Caco-2 (cell line): ENCODE results near the gene TMEM141. TPM values are rescaled to one million over a fixed set of nuclear protein-coding genes. Genes with fewer than 3 reads are reported as not detected.

Experiments used
- BruUV-seq: library from RNA; stranded (reverse); fragments of 400-500 nt; replicated peaks from 2 replicates; lab custom pipeline; 2021; lab: Mats Ljungman, UMichigan
- CTCF ChIA-PET: fragments of 300-600 bp; sonication (Branson Sonifier 250); formaldehyde crosslinking; loops from one replicate; lab custom pipeline; 2022; ENCODE audit warnings: antibody characterized with exemption; lab: Charles Lee
- POLR2A ChIA-PET: fragments of 300-600 bp; sonication (Branson Sonifier 250); formaldehyde crosslinking; loops from one replicate; lab custom pipeline; 2022; ENCODE audit warnings: antibody characterized with exemption; lab: Charles Lee
- DNase-seq, 2 experiments: peaks; one replicate each; pipeline versions ENCODE4 v3.0.0 to v3.0.0-alpha.2; 2020 to 2022
- H3K27me3 ChIP-seq: replicated peaks from 2 replicates; pipeline ENCODE4 v1.6.0; 2011; ENCODE audit warnings: low read length; ENCODE audit not compliant: control insufficient read depth, insufficient read depth
- H3K36me3 ChIP-seq: 2 replicates; pipeline ENCODE4 v1.5.1; 2011; ENCODE audit warnings: low read length; ENCODE audit not compliant: control insufficient read depth, insufficient read depth
- H3K4me1 ChIP-seq: fragments of 250-450 bp; sonication (Bioruptor Pico); 2 replicates; pipeline ENCODE4 v1.5.1; 2020; ENCODE audit warnings: mild to moderate bottlenecking
- H3K4me3 ChIP-seq: 2 replicates; pipeline ENCODE4 v1.5.1; 2011; ENCODE audit warnings: low read depth, mild to moderate bottlenecking, control low read depth, low read length
- H3K9me3 ChIP-seq: fragments of 250-450 bp; sonication (Bioruptor Pico); 2 replicates; pipeline ENCODE4 v1.5.1; 2020; ENCODE audit warnings: mild to moderate bottlenecking, moderate library complexity
- H3K27ac Mint-ChIP-seq: one replicate; pipeline ENCODE4 v1.8.0; 2022; ENCODE audit warnings: mixed read lengths; ENCODE audit not compliant: unreplicated experiment
- H3K27me3 Mint-ChIP-seq: one replicate; pipeline ENCODE4 v1.8.0; 2022; ENCODE audit warnings: mixed read lengths; ENCODE audit not compliant: insufficient read depth, unreplicated experiment
- H3K36me3 Mint-ChIP-seq: one replicate; pipeline ENCODE4 v1.8.0; 2022; ENCODE audit warnings: mild to moderate bottlenecking, mixed read lengths; ENCODE audit not compliant: insufficient read depth, unreplicated experiment
- H3K4me1 Mint-ChIP-seq: one replicate; pipeline ENCODE4 v1.8.0; 2022; ENCODE audit warnings: low read depth, mixed read lengths; ENCODE audit not compliant: unreplicated experiment
- H3K4me3 Mint-ChIP-seq: one replicate; pipeline ENCODE4 v1.8.0; 2022; ENCODE audit warnings: mild to moderate bottlenecking, moderate library complexity, mixed read lengths; ENCODE audit not compliant: unreplicated experiment
- H3K9me3 Mint-ChIP-seq: one replicate; pipeline ENCODE4 v1.8.0; 2022; ENCODE audit warnings: mixed read lengths; ENCODE audit not compliant: unreplicated experiment
- intact Hi-C: fragments of 100-400 bp; cut with micrococcal nuclease; formaldehyde crosslinking; loops from one replicate; pipeline ENCODE4 v1.10.0; 2022; ENCODE audit not compliant: unreplicated experiment
- total RNA-seq: library from RNA; stranded (reverse); gene quantifications from 2 replicates; pipeline ENCODE4 v1.2.3, GENCODE V29; 2022
- TF ChIP-seq, protein P1 (sequence below), 2 experiments: fragments of 200-600 bp in 1 of 2; IDR thresholded peaks; 1 replicate in 1 of 2; 2 replicates in 1 of 2; pipeline versions ENCODE4 v1.5.1 to v1.8.0; 2011 to 2022; ENCODE audit warnings: antibody characterized with exemption in 1 of 2, control low read depth in 1 of 2, inconsistent platforms in 1 of 2, low read depth in 1 of 2, low read length in 1 of 2, mild to moderate bottlenecking in 1 of 2, moderate library complexity in 1 of 2; ENCODE audit not compliant: insufficient read depth in 1 of 2, severe bottlenecking in 1 of 2, unreplicated experiment in 1 of 2

TMEM141 gene
- total RNA-seq, 1 experiment from 2014 or later: 107 TPM

GRCh38 chr9:136806631-136807201 is 15.6 kb downstream of the TMEM141 start:
- Histone ChIP-seq H3K4me1 (peaks cover 18% of the 10 kb centered on the region; the same call in 1 of the 2 replicates), H3K4me3 (peak overlapping the region; percentile 90), H3K27me3 (no peaks in the 10 kb centered on the region), H3K36me3 (peaks cover 3% of the 10 kb centered on the region), H3K9me3 (no peaks in the 10 kb centered on the region)
- BruUV-seq: no TSS peak
- H3K36me3 Mint-ChIP-seq: peaks cover 52% of the 10 kb centered on the region
- intact Hi-C loops: loop anchor here (5.0 kb wide), 1 partner anchor 41 kb away; the partner anchor contains the start of gene PHPT1
- H3K4me3 Mint-ChIP-seq: peak overlapping the region; percentile 75
- H3K27ac Mint-ChIP-seq: peak overlapping the region; percentile 78
- POLR2A ChIA-PET: interaction anchor here (0.6 to 0.9 kb wide), 3 partner anchors 28 to 264 kb away, joined by 3 to 6 read pairs (median 3); partner anchors contain the start of genes SAPCD2 and TRAF2
- no peaks in the 10 kb centered on the region for H3K9me3 Mint-ChIP-seq
- no peak for DNase-seq
- TF ChIP-seq, protein P1, sequence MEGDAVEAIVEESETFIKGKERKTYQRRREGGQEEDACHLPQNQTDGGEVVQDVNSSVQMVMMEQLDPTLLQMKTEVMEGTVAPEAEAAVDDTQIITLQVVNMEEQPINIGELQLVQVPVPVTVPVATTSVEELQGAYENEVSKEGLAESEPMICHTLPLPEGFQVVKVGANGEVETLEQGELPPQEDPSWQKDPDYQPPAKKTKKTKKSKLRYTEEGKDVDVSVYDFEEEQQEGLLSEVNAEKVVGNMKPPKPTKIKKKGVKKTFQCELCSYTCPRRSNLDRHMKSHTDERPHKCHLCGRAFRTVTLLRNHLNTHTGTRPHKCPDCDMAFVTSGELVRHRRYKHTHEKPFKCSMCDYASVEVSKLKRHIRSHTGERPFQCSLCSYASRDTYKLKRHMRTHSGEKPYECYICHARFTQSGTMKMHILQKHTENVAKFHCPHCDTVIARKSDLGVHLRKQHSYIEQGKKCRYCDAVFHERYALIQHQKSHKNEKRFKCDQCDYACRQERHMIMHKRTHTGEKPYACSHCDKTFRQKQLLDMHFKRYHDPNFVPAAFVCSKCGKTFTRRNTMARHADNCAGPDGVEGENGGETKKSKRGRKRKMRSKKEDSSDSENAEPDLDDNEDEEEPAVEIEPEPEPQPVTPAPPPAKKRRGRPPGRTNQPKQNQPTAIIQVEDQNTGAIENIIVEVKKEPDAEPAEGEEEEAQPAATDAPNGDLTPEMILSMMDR (IDR thresholded peaks at IDR 0.05; ENCODE audit: insufficient read depth in 1 of 2, low read depth in 1 of 2, low read length in 1 of 2, severe bottlenecking in 1 of 2, unreplicated experiment in 1 of 2): no peak
- peaks cover 6% of the 10 kb centered on the region for H3K4me1 Mint-ChIP-seq
- CTCF ChIA-PET: interaction anchor here (1.2 to 1.6 kb wide), 3 partner anchors 14 to 80 kb away, joined by 3 to 5 read pairs (median 4); partner anchors contain the start of gene AJM1
- no peaks in the 10 kb centered on the region for H3K27me3 Mint-ChIP-seq

DNA sequence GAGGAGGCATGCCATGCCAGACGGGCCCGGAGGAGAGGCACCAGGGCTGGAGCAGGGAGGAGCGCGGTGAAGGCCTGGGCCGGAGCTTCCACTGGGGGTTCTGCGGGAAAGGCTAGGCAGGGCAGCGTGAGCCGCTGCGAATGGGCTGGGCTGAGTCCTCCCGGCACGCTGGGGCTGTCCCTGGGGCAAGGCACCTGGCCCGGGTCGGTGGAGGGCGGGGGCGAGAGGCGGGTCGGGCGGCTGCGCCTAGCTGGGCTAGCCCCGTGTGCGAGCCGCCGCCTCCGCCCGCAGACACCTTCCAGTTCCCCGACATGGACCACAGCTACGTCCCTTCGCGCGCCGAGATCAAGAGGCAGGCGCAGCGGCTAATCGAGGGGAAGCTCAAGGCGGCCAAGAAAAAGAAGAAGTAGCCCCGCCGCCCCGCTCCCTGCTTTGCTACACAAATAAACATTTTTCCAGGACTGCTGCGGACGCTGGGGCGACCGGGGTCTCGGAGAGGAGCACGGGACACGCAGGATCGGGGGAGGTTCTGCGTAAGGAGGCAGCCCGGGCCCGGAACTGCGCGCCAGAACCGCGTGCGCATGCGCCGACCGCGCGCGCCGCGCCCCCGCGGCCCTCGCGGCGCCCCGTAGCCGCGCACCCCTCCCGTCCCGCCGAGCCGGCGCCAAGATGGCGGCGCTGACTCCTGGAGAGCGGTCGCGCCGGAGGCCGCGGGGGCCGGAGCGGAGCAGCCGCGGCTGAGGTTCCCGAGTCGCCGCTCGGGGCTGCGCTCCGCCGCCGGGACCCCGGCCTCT is 16.3 kb downstream of the TMEM141 start, which contains the start of gene RABL6:
RABL6 (plus strand) TSS at position 668 of the 794 bp plus-strand sequence. CDS start 249 bp downstream, outside the sequence.
- H3K9me3 ChIP-seq: no peaks in the 10 kb centered on the region
- BruUV-seq: TSS peak; percentile 62
- Mint-ChIP-seq H3K27ac (peak within 1 kb of the TSS; percentile 78), H3K36me3 (peaks cover 55% of the 10 kb centered on the region), H3K27me3 (no peaks in the 10 kb centered on the region), H3K4me1 (peaks cover 6% of the 10 kb centered on the region), H3K9me3 (no peaks in the 10 kb centered on the region), H3K4me3 (peak within 1 kb of the TSS; percentile 75)
- peaks cover 18% of the 10 kb centered on the region; the same call in 1 of the 2 replicates for H3K4me1 ChIP-seq
- H3K36me3 ChIP-seq: peaks cover 3% of the 10 kb centered on the region
- peak; percentile 66 to 86 for DNase-seq
- H3K4me3 ChIP-seq: peak within 1 kb of the TSS; percentile 90
- POLR2A ChIA-PET: interaction anchor here (0.6 to 1.3 kb wide), 3 partner anchors 28 to 279 kb away, joined by 3 to 6 read pairs (median 3); partner anchors contain the start of genes MAN1B1 and SAPCD2
- no peaks in the 10 kb centered on the region for H3K27me3 ChIP-seq
- intact Hi-C loops: loop anchor here (5.0 kb wide), 1 partner anchor 40 kb away; the partner anchor contains the start of gene PHPT1
- TF ChIP-seq, protein P1 (IDR thresholded peaks at IDR 0.05; ENCODE audit: insufficient read depth in 1 of 2, low read depth in 1 of 2, low read length in 1 of 2, severe bottlenecking in 1 of 2, unreplicated experiment in 1 of 2): no peak
- CTCF ChIA-PET: interaction anchor here (0.7 to 1.4 kb wide), 3 partner anchors 35 to 81 kb away, joined by 3 to 5 read pairs (median 4); partner anchors contain the start of gene AJM1
